HUES64 (cell line): ENCODE measurements around the gene ARSB.
"Not testable (repeated sequence)": the region's sequence is repeated elsewhere in the genome, so short reads cannot be mapped to it uniquely, and the experiment has no call there.

Experiments used
- H3K27ac ChIP-seq: 2 replicates; pipeline ENCODE4 v1.7.0; 2013; ENCODE audit warnings: low read depth, low read length, inconsistent platforms
- H3K27me3 ChIP-seq: 2 replicates; pipeline ENCODE4 v1.6.1; 2013; ENCODE audit warnings: mild to moderate bottlenecking, low read length; ENCODE audit not compliant: insufficient read depth
- H3K36me3 ChIP-seq: 2 replicates; pipeline ENCODE4 v1.6.1; 2013; ENCODE audit warnings: mild to moderate bottlenecking, low read length; ENCODE audit not compliant: insufficient read depth
- H3K4me1 ChIP-seq: 2 replicates; pipeline ENCODE4 v1.6.1; 2013; ENCODE audit warnings: mild to moderate bottlenecking, low read length, moderate library complexity; ENCODE audit not compliant: insufficient read depth
- H3K4me3 ChIP-seq: 2 replicates; pipeline ENCODE4 v1.5.1; 2013; ENCODE audit warnings: mild to moderate bottlenecking, low read length, moderate library complexity
- H3K9ac ChIP-seq: 2 replicates; pipeline ENCODE4 v1.6.1; 2013; ENCODE audit warnings: mild to moderate bottlenecking, low read depth, low read length
- H3K9me3 ChIP-seq: 2 replicates; pipeline ENCODE4 v1.6.1; 2013; ENCODE audit warnings: low read depth, low read length; ENCODE audit not compliant: insufficient read depth
- WGBS: fragments of 150-250, 120-280 bp; methylation state at CpG from one replicate; pipeline ENCODE4 v1.1.7; 2013; ENCODE audit warnings: missing lambda C conversion rate; 5-methylcytosine and 5-hydroxymethylcytosine counted together

ARSB gene

DNA sequence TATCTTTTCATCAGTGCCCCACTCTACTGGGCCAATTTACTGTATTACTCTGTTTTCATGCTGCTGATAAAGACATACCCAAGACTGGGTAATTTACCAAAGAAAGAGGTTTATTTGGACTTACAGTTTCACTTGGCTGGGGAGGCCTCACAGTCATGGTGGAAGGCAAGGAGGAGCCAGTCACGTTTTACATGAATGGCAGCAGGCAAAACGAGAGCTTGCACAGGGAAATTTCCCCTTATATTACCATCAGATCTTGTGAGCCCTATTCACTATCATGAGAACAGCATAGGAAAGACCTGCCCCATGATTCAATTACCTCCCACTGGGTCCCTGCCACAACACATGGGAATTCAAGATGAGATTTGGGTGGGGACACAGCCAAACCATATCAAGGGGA lies 119.0 kb downstream of the ARSB start:
- H3K4me3 ChIP-seq, H3K27ac ChIP-seq, H3K27me3 ChIP-seq, H3K36me3 ChIP-seq, H3K4me1 ChIP-seq, H3K9ac ChIP-seq, H3K9me3 ChIP-seq: not testable (repeated sequence)
- WGBS, result 100% methylated on average over 2 of the region's 2 CpGs

DNA sequence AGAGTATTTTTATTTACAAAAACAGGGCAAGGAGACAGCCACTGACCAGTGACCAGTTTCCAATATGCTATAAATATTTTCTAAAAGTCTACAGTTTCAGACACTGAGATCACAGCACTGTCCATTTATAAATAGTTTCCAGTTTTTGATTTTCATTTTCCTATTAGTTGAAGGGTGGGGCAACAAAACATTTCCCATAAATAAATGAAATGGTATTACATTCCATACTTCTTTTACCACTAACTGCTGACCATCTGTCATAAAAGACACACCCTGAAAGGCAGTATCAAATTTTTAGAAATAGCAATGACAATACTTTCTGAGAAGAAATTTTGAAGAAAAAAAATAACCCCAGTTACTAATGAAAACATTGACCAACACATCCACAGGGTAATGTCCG lies 126.7 kb downstream of the ARSB start:
- no peaks in the 10 kb centered on the region for H3K4me1 ChIP-seq

DNA sequence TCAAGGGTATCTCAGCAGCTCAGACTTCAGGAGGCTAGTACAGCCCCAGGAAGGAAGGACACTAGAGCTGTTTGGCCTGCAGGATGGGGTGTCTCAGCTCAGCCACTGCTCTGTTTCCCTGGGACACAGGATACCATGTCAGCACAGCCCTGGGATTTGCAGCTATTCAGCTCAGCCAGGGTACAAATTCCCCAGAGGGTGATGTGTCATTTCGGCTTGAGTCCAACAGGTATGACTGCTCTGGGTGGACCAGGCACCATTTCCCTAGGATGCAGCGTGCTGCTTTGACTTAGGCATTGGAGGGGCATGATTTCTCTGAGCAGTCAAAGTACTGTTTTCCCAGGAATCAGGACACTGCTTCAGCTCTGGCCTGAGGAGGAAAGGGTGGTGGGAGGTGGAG lies 130.1 kb downstream of the ARSB start:
- Histone ChIP-seq H3K27me3 (no peaks in the 10 kb centered on the region), H3K27ac (no peak overlapping the region), H3K4me3 (no peak overlapping the region), H3K9ac (no peak overlapping the region), H3K4me1 (no peaks in the 10 kb centered on the region), H3K36me3 (no peaks in the 10 kb centered on the region), H3K9me3 (peaks cover 19% of the 10 kb centered on the region)
- 71% methylated on average over 2 of the region's 2 CpGs for WGBS

More for the DNA sequence above, 126.7 kb downstream of the ARSB start:
- H3K4me3 ChIP-seq, result no peak overlapping the region
- peaks cover 19% of the 10 kb centered on the region for H3K9me3 ChIP-seq
- no peak overlapping the region for H3K27ac ChIP-seq
- 87% methylated on average over 1 of the region's 1 CpG for WGBS
- H3K27me3 ChIP-seq, result no peaks in the 10 kb centered on the region
- H3K9ac ChIP-seq, result no peak overlapping the region
- H3K36me3 ChIP-seq, result no peaks in the 10 kb centered on the region

DNA sequence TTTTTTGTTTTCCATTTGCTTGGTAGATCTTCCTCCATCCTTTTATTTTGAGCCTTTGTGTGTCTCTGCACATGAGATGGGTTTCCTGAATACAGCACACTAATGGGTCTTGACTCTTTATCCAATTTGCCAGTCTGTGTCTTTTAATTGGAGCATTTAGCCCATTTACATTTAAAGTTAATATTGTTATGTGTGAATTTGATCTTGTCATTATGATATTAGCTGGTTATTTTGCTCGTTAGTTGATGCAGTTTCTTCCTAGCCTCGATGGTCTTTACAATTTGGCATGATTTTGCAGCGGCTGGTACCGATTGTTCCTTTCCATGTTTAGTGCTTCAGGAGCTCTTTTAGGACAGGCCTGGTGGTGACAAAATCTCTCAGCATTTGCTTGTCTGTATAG lies 133.2 kb downstream of the ARSB start:
- not testable (repeated sequence) for H3K4me3 ChIP-seq, H3K4me1 ChIP-seq, H3K27ac ChIP-seq, H3K27me3 ChIP-seq, H3K9ac ChIP-seq, H3K36me3 ChIP-seq
- 98% methylated on average over 4 of the region's 4 CpGs for WGBS
- H3K9me3 ChIP-seq, result peaks cover 19% of the 10 kb centered on the region

DNA sequence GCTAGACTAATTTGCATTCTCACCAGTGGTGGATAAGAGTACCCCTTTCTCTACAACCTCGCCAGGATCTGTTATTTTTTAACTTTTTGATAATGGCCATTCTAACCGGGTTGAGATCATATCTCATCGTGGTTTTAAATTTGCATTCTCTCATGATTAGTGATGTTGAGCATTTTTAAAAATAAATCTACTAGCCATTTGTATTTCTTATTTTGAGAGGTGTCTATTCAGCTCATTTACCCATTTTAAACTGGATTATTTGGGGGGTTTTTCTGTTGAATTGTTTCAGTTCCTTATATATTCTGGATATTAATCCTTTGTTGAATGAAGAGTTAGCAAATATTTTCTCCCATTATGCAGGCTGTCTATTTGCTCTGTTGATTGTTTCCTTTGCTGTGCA lies 139.6 kb downstream of the ARSB start:
- H3K27ac ChIP-seq, result no peak overlapping the region
- 93% methylated on average over 3 of the region's 3 CpGs for WGBS
- no peak overlapping the region for H3K4me3 ChIP-seq
- H3K4me1 ChIP-seq, result no peaks in the 10 kb centered on the region
- H3K9me3 ChIP-seq, result no peaks in the 10 kb centered on the region
- no peaks in the 10 kb centered on the region for H3K27me3 ChIP-seq
- no peaks in the 10 kb centered on the region for H3K36me3 ChIP-seq
- no peak overlapping the region for H3K9ac ChIP-seq

DNA sequence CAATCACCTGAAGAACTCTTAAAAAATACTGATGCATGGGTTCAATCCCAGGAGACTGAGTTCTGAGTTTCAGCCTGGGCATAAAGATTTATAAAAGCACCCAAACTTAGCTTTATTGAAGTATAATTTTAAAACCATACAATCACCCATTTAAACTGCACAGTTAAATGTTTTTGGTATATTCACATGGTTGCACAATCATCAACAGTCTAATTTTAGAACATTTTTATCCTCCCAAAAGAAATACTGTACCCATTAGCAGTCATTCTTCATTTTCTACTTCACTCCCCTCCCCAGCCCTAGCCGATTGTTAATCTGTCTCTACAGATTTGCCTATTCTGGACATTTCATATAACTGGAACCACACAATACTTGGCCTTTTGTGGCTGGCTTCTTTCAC lies 141.7 kb downstream of the ARSB start:
- Histone ChIP-seq H3K9me3 (no peaks in the 10 kb centered on the region), H3K27me3 (no peaks in the 10 kb centered on the region), H3K4me1 (no peaks in the 10 kb centered on the region), H3K4me3 (no peak overlapping the region), H3K9ac (no peak overlapping the region), H3K36me3 (no peaks in the 10 kb centered on the region), H3K27ac (no peak overlapping the region)
- 90% methylated on average over 1 of the region's 1 CpG for WGBS

DNA sequence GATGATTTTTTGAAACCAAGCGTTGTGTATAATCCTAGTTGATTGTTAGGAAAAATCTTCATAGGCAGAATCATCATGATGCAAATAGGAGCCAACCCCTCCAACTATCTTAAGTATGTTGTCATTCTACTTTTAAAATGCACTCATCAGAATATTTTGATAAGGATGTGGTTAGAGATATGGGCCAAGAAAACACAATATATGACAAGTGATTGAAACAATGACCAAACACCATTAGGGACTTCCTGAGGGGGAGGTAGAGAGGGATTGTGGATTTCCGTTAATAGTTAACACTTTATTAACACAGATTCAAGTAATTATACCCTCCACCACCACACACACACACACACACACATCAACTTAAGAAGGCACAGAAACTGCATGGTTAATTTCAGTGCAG lies 143.3 kb downstream of the ARSB start:
- Histone ChIP-seq H3K27ac (no peak overlapping the region), H3K27me3 (no peaks in the 10 kb centered on the region), H3K4me3 (no peak overlapping the region), H3K9ac (no peak overlapping the region), H3K9me3 (no peaks in the 10 kb centered on the region), H3K36me3 (no peaks in the 10 kb centered on the region), H3K4me1 (no peaks in the 10 kb centered on the region)
- WGBS, result no CpG with 5 or more reads among the region's 2 CpGs

DNA sequence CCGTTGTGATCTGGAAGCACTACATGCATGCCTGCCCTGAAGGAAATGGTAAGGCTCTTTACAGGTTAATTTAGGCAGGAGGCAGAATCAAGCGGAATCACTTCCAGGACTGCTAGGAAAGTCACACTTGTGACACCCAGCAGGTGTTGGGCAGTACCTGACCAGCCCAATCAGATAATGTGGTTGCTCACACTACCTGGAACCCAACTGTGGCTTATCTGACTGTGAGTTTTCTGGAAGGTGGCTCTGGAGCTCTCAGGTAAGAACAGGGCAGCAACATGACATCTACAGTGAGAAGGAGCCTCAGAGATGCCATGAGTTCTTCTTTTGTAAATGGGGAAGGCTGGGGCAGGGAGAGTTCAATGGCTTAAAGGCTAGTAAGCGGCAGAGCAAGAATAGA lies 146.4 kb downstream of the ARSB start:
- Histone ChIP-seq H3K27ac (no peak overlapping the region), H3K9ac (no peak overlapping the region), H3K9me3 (no peaks in the 10 kb centered on the region), H3K27me3 (no peaks in the 10 kb centered on the region), H3K4me1 (peaks cover 5% of the 10 kb centered on the region; the same call in 1 of the 2 replicates), H3K4me3 (no peak overlapping the region), H3K36me3 (no peaks in the 10 kb centered on the region)
- 90% methylated on average over 3 of the region's 3 CpGs for WGBS

DNA sequence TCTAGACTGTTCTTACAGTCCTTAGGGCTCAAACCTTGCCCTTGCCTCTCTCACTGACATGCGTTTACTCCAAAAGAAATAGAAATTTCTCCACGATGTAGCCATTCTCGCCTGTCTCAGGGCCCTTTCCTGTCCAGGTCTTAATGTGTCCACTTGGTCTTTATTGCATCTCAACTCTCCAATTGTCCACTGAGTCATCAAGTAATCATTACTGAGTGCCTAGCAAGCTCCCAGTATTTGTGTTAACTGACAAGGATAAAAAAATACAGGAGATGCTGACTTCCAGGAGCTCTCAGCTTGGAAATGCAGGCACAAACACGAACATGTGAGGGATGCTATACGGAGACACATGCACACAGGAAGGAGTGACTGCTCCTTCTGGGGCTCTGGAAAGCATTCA lies 147.3 kb downstream of the ARSB start:
- H3K27me3 ChIP-seq, result no peaks in the 10 kb centered on the region

DNA sequence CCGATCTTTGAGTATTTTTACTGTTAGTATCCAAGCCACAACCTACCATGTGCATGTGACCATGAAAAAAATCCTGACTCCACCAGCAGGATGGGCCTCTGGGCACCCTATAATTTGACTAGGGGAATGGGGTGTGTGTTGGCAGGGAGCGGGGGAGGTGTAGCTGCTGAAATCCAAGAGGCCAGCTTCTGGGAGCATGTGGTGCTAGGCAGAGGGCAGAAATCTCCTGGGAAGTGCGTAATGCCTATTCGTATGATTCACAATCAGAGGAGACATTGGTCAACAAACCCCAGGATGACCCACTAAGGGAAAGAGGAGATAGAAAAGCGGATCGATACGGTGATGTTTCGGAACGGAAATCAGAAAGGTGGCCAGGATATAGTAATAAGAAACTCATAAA lies 149.9 kb downstream of the ARSB start:
- Histone ChIP-seq H3K4me3 (no peak overlapping the region), H3K9ac (no peak overlapping the region), H3K36me3 (no peaks in the 10 kb centered on the region), H3K27me3 (no peaks in the 10 kb centered on the region), H3K27ac (no peak overlapping the region), H3K4me1 (peaks cover 5% of the 10 kb centered on the region; the same call in 1 of the 2 replicates), H3K9me3 (no peaks in the 10 kb centered on the region)
- WGBS, result 77% methylated on average over 6 of the region's 9 CpGs

More for the DNA sequence above, 147.3 kb downstream of the ARSB start:
- no peak overlapping the region for H3K27ac ChIP-seq
- H3K4me1 ChIP-seq, result peaks cover 5% of the 10 kb centered on the region; the same call in 1 of the 2 replicates
- no peak overlapping the region for H3K9ac ChIP-seq
- no peak overlapping the region for H3K4me3 ChIP-seq
- H3K36me3 ChIP-seq, result no peaks in the 10 kb centered on the region
- 96% methylated on average over 5 of the region's 5 CpGs for WGBS
- H3K9me3 ChIP-seq, result no peaks in the 10 kb centered on the region

DNA sequence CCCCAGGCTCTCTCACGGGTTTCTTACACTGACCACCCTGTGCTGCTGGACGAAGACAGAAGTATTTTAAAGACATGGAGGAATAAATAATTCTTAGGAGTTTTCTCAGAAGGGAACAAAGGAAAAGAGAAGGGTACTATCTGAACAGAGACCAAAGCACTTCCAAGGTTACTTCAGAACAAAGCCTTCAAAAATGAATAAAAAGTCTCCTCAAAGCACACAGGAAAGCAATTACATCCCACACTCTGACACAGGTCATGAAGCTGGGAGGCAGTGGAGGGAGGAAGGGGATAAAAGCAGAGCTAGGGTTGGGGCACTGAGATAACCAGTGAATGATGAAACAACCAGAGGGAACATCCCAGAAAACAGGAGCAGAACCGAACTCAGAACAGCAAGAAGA lies 151.8 kb downstream of the ARSB start:
- 98% methylated on average over 3 of the region's 3 CpGs for WGBS
- H3K27me3 ChIP-seq, result no peaks in the 10 kb centered on the region

DNA sequence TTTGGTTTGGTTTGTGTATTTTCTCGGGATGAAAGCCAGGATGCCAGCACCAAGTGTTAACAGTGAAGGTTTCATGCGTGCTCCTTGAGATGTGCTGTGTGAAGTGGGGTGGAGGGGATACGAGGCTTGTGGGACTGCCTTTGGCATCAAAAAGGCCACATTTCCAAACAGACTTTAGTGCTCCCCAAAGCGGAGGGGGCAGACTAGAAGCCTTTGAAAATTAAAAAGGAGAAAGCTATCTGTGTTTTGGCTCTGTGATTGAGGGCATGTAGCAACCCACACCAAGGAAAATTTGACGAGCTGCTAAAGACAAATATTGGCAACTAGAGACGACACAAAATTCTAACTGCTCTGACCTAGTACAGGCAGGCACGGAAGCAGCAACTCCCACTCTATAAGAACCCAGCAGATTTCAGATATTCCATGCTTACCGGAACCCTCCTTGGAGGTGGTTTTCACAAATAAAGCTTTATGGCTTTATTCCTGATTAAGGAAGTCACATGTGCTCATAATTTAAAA lies 154.5 kb downstream of the ARSB start:
- Histone ChIP-seq H3K27ac (no peak overlapping the region), H3K27me3 (no peaks in the 10 kb centered on the region), H3K9ac (no peak overlapping the region), H3K9me3 (no peaks in the 10 kb centered on the region), H3K4me1 (peaks cover 5% of the 10 kb centered on the region; the same call in 1 of the 2 replicates), H3K36me3 (no peaks in the 10 kb centered on the region), H3K4me3 (no peak overlapping the region)
- 95% methylated on average over 8 of the region's 8 CpGs for WGBS

More for the DNA sequence above, 151.8 kb downstream of the ARSB start:
- Histone ChIP-seq H3K9me3 (no peaks in the 10 kb centered on the region), H3K27ac (no peak overlapping the region), H3K9ac (no peak overlapping the region), H3K36me3 (no peaks in the 10 kb centered on the region), H3K4me1 (peaks cover 5% of the 10 kb centered on the region; the same call in 1 of the 2 replicates), H3K4me3 (no peak overlapping the region)
